GM23338 (cell line): Measurements from ENCODE around the gene B3GALT4. TPM values are rescaled to one million over a fixed set of nuclear protein-coding genes. Genes with fewer than 3 reads are reported as not detected.

Experiments used
- ATAC-seq: fragments of 200-7000 bp; cut with Tn5 transposase; 3 replicates; pipeline ENCODE4 v1.9.1; 2020
- DNase-seq: peaks from one replicate; pipeline ENCODE4 v3.0.0-alpha.2; 2015; ENCODE audit warnings: low spot score
- H2AFZ ChIP-seq: fragments of 200-600 bp; sonication (generic); 2 replicates; pipeline ENCODE4 v1.8.0; 2016; ENCODE audit warnings: antibody characterized with exemption, mild to moderate bottlenecking, moderate library complexity
- H3F3A ChIP-seq: fragments of 200-600 bp; sonication (generic); replicated peaks from 2 replicates; pipeline ENCODE4 v1.8.0; 2017; ENCODE audit warnings: antibody characterized with exemption, mixed run types, low read depth
- H3K27ac ChIP-seq: fragments of 200-600 bp; sonication (generic); 2 replicates; pipeline ENCODE4 v1.6.1; 2016; ENCODE audit warnings: low read depth
- H3K27me3 ChIP-seq: fragments of 200-600 bp; sonication (generic); 2 replicates; pipeline ENCODE4 v1.8.0; 2016; ENCODE audit warnings: mild to moderate bottlenecking, mixed run types, moderate library complexity; ENCODE audit not compliant: insufficient read depth
- H3K36me3 ChIP-seq: fragments of 200-600 bp; sonication (generic); 2 replicates; pipeline ENCODE4 v1.8.0; 2016; ENCODE audit warnings: mild to moderate bottlenecking; ENCODE audit not compliant: insufficient read depth
- H3K4me1 ChIP-seq: fragments of 200-600 bp; sonication (generic); 2 replicates; pipeline ENCODE4 v1.8.0; 2016; ENCODE audit warnings: mild to moderate bottlenecking, moderate library complexity; ENCODE audit not compliant: insufficient read depth
- H3K4me2 ChIP-seq: fragments of 200-600 bp; sonication (generic); 2 replicates; pipeline ENCODE4 v1.7.1; 2017; ENCODE audit warnings: mixed run types
- H3K4me3 ChIP-seq: fragments of 200-600 bp; sonication (generic); 2 replicates; pipeline ENCODE4 v1.6.1; 2016; ENCODE audit warnings: mixed run types
- H3K79me2 ChIP-seq: fragments of 200-600 bp; sonication (generic); replicated peaks from 2 replicates; pipeline ENCODE4 v1.8.0; 2017; ENCODE audit warnings: mild to moderate bottlenecking; ENCODE audit not compliant: insufficient read depth
- H3K9me2 ChIP-seq: fragments of 200-600 bp; sonication (generic); 2 replicates; pipeline ENCODE4 v1.8.0; 2017; ENCODE audit not compliant: insufficient read depth
- H4K20me1 ChIP-seq: fragments of 200-600 bp; sonication (generic); replicated peaks from 2 replicates; pipeline ENCODE4 v1.8.0; 2017; ENCODE audit warnings: mild to moderate bottlenecking; ENCODE audit not compliant: insufficient read depth
- H3K27ac Mint-ChIP-seq: 2 replicates; pipeline ENCODE4 v1.8.0; 2020; ENCODE audit warnings: inconsistent platforms, mild to moderate bottlenecking, moderate library complexity, mixed read lengths
- H3K27me3 Mint-ChIP-seq: 3 replicates; pipeline ENCODE4 v1.8.0; 2022; ENCODE audit warnings: low read depth, mild to moderate bottlenecking, moderate library complexity, mixed read lengths, inconsistent platforms; ENCODE audit not compliant: insufficient read depth, poor library complexity
- H3K36me3 Mint-ChIP-seq: 3 replicates; pipeline ENCODE4 v1.8.0; 2021; ENCODE audit warnings: low read depth, mild to moderate bottlenecking, inconsistent platforms, moderate library complexity, mixed read lengths
- H3K4me1 Mint-ChIP-seq: 3 replicates; pipeline ENCODE4 v1.8.0; 2020; ENCODE audit warnings: mild to moderate bottlenecking, inconsistent platforms, mixed read lengths
- H3K4me3 Mint-ChIP-seq: 3 replicates; pipeline ENCODE4 v1.8.0; 2021; ENCODE audit warnings: moderate library complexity, mild to moderate bottlenecking, inconsistent platforms, mixed read lengths
- H3K9me3 Mint-ChIP-seq: 3 replicates; pipeline ENCODE4 v1.8.0; 2020; ENCODE audit warnings: moderate library complexity, mild to moderate bottlenecking, inconsistent platforms, mixed read lengths
- CREB1 ChIP-seq: fragments of 250-450 bp; sonication (Bioruptor Pico); IDR thresholded peaks from 2 replicates; pipeline ENCODE4 v1.5.0; 2020; ENCODE audit warnings: low read depth, mild to moderate bottlenecking, moderate library complexity
- ETS1 ChIP-seq: IDR thresholded peaks from 2 replicates; pipeline ENCODE4 v1.6.1; 2016; ENCODE audit warnings: antibody characterized with exemption
- EZH2 ChIP-seq: fragments of 200-600 bp; sonication (generic); IDR thresholded peaks from one replicate; pipeline ENCODE4 v1.8.0; 2017; ENCODE audit warnings: antibody characterized with exemption, mild to moderate bottlenecking, low read depth; ENCODE audit not compliant: unreplicated experiment
- EZH2phosphoT487 ChIP-seq: fragments of 200-600 bp; sonication (generic); IDR thresholded peaks from one replicate; pipeline ENCODE4 v1.8.1; 2018; ENCODE audit warnings: antibody characterized with exemption; ENCODE audit not compliant: unreplicated experiment
- NANOG ChIP-seq: IDR thresholded peaks from 2 replicates; pipeline ENCODE4 v1.6.1; 2016; ENCODE audit warnings: antibody characterized with exemption, borderline replicate concordance
- POLR2AphosphoS5 ChIP-seq: IDR thresholded peaks from 2 replicates; pipeline ENCODE4 v1.6.1; 2016; ENCODE audit warnings: antibody characterized with exemption, low read depth
- STAT1 ChIP-seq: IDR thresholded peaks from one replicate; pipeline ENCODE4 v1.6.1; 2016; ENCODE audit warnings: antibody characterized with exemption; ENCODE audit not compliant: unreplicated experiment
- ZNF114 ChIP-seq: fragments of 250-450 bp; sonication (Bioruptor Pico); IDR thresholded peaks from 2 replicates; pipeline ENCODE4 v1.5.0; 2020; ENCODE audit warnings: mild to moderate bottlenecking, moderate library complexity
- polyA plus RNA-seq: library from polyadenylated mRNA; unstranded; fragments of >200 nt; fragmentation: Nextera tagmentation; extraction: Ambion mirVana; gene quantifications from 2 replicates; pipeline ENCODE4 v1.2.1, GENCODE V29; 2016
- total RNA-seq: library from RNA; depleted of rRNA; stranded (reverse); fragments of >200 nt; shearing (Covaris generic); gene quantifications from 2 replicates; pipeline ENCODE4 v1.2.3, GENCODE V29; 2014
- TF ChIP-seq, protein P1 (sequence below), 2 experiments: fragments of 200-600 bp in 1 of 2; sonication (generic) in 1 of 2; conservative IDR thresholded peaks; 2 replicates each; pipeline versions ENCODE4 v1.5.1 to v1.6.1; 2016 to 2017; ENCODE audit warnings: antibody characterized with exemption in 2 of 2, low read depth in 2 of 2, mild to moderate bottlenecking in 2 of 2, moderate library complexity in 1 of 2

B3GALT4 gene
- total and polyA plus RNA-seq, 2 experiments from 2014 or later = 1.3 to 2.3 TPM

- TF ChIP-seq, protein P1, sequence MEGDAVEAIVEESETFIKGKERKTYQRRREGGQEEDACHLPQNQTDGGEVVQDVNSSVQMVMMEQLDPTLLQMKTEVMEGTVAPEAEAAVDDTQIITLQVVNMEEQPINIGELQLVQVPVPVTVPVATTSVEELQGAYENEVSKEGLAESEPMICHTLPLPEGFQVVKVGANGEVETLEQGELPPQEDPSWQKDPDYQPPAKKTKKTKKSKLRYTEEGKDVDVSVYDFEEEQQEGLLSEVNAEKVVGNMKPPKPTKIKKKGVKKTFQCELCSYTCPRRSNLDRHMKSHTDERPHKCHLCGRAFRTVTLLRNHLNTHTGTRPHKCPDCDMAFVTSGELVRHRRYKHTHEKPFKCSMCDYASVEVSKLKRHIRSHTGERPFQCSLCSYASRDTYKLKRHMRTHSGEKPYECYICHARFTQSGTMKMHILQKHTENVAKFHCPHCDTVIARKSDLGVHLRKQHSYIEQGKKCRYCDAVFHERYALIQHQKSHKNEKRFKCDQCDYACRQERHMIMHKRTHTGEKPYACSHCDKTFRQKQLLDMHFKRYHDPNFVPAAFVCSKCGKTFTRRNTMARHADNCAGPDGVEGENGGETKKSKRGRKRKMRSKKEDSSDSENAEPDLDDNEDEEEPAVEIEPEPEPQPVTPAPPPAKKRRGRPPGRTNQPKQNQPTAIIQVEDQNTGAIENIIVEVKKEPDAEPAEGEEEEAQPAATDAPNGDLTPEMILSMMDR (conservative IDR thresholded peaks at IDR 0.05; ENCODE audit: low read depth in 2 of 2) = no peak
- TF ChIP-seq STAT1 = no peak
These were observed 1.4 kb downstream of the B3GALT4 start (continued) for GRCh38 chr6:33278392-33278741.

- peaks cover 77% of the 10 kb centered on the region for H3K36me3 Mint-ChIP-seq
- Histone ChIP-seq H3K79me2 (peaks cover 21% of the 10 kb centered on the region), H3K27ac (peak overlapping the region; percentile 39; the same call in 1 of the 2 replicates), H3K9me2 (no peaks in the 10 kb centered on the region), H4K20me1 (peaks cover 28% of the 10 kb centered on the region), H3K4me2 (peak overlapping the region; percentile 100; the same call in 1 of the 2 replicates), H3K27me3 (no peaks in the 10 kb centered on the region), H3K4me3 (no peak overlapping the region), H3F3A (peaks cover 55% of the 10 kb centered on the region), H2AFZ (no peak overlapping the region), H3K4me1 (peaks cover 37% of the 10 kb centered on the region), H3K36me3 (peaks cover 27% of the 10 kb centered on the region)
- H3K9me3 Mint-ChIP-seq = no peaks in the 10 kb centered on the region
- no peak for TF ChIP-seq EZH2
- no peak for TF ChIP-seq NANOG
- TF ChIP-seq ZNF114 (CRISPR knock-in tag) = no peak
- no peak for TF ChIP-seq POLR2AphosphoS5
- TF ChIP-seq, protein P1 (conservative IDR thresholded peaks at IDR 0.05; ENCODE audit: low read depth in 2 of 2) = no peak
- no peak for TF ChIP-seq EZH2phosphoT487
- peaks cover 16% of the 10 kb centered on the region for H3K27me3 Mint-ChIP-seq
- DNase-seq (no peak), ATAC-seq (no peak)
- H3K27ac Mint-ChIP-seq = no peak overlapping the region
- H3K4me1 Mint-ChIP-seq = peaks cover 34% of the 10 kb centered on the region
- no peak overlapping the region for H3K4me3 Mint-ChIP-seq
These were observed 1.9 kb downstream of the B3GALT4 start for GRCh38 chr6:33278810-33279209.

DNA sequence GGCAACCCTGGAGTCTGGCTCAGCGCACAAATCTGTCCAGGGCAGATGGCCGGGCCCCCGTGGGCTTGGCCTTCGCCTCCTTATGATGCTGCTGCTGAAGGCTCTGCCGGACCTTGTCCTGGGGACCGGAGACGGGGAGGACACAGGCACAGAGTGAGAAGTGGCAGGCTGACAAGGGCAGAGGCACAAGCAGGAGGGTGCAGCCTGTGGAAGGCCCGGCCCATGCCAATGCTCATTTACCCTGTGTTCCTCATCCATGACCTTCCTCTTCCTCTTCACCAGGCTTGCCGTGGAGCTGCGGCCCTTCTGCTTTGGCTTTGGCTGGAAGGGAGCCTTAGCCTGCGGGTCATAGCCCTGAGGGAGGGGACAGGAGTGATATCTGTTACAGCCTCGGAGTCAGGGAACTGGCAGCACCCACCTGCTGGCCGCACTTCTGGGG is 2.4 kb downstream of the B3GALT4 start:
- H2AFZ ChIP-seq = no peak overlapping the region
- no peak overlapping the region for H3K4me3 ChIP-seq
- peaks cover 13% of the 10 kb centered on the region for H3K27me3 Mint-ChIP-seq
- H3K27ac ChIP-seq = no peak overlapping the region
- no peak overlapping the region for H3K4me2 ChIP-seq
- ATAC-seq (no peak), DNase-seq (no peak)
- no peaks in the 10 kb centered on the region for H3K9me3 Mint-ChIP-seq
- peaks cover 31% of the 10 kb centered on the region for H3K4me1 Mint-ChIP-seq
- TF ChIP-seq ETS1 (no peak), POLR2AphosphoS5 (no peak), CREB1 (CRISPR knock-in tag) (no peak)
- H3K4me3 Mint-ChIP-seq = no peak overlapping the region
- H3K36me3 Mint-ChIP-seq = peaks cover 77% of the 10 kb centered on the region
- peaks cover 50% of the 10 kb centered on the region for H3F3A ChIP-seq
- no peaks in the 10 kb centered on the region for H3K27me3 ChIP-seq
- peaks cover 23% of the 10 kb centered on the region for H3K36me3 ChIP-seq
- peaks cover 24% of the 10 kb centered on the region for H4K20me1 ChIP-seq
- no peak overlapping the region; the same call in 1 of the 2 replicates for H3K27ac Mint-ChIP-seq
- H3K4me1 ChIP-seq = peaks cover 32% of the 10 kb centered on the region
- H3K9me2 ChIP-seq = no peaks in the 10 kb centered on the region
- H3K79me2 ChIP-seq = peaks cover 17% of the 10 kb centered on the region
